HepG2 (cell line): ENCODE data around the gene LAPTM4A. TPM values are rescaled to one million over a fixed set of nuclear protein-coding genes. Genes with fewer than 3 reads are reported as not detected.

Experiments
- CEBPG ChIP-seq: IDR thresholded peaks from 2 replicates; pipeline ENCODE4 v1.6.1; 2016
- CHD4 ChIP-seq: fragments of 200-600 bp; sonication (generic); IDR thresholded peaks from 2 replicates; pipeline ENCODE4 v1.7.0; 2017; ENCODE audit warnings: mild to moderate bottlenecking, low read length, borderline replicate concordance
- MED1 ChIP-seq: sonication (generic); formaldehyde crosslinking; IDR thresholded peaks from 2 replicates; pipeline ENCODE4 v1.4.0; 2020; ENCODE audit warnings: missing genetic modification reagents
- THAP11 ChIP-seq: IDR thresholded peaks from 2 replicates; pipeline ENCODE4 v1.6.1; 2016; ENCODE audit warnings: missing biosample characterization, missing genetic modification reagents
- ZBTB1 ChIP-seq: sonication (generic); formaldehyde crosslinking; IDR thresholded peaks from 2 replicates; pipeline ENCODE4 v1.4.0; 2020; ENCODE audit warnings: missing genetic modification reagents, borderline replicate concordance
- ZNF101 ChIP-seq: sonication (generic); formaldehyde crosslinking; IDR thresholded peaks from 2 replicates; pipeline ENCODE4 v1.4.0; 2020; ENCODE audit warnings: mild to moderate bottlenecking, low read depth, missing genetic modification reagents, borderline replicate concordance
- ZNF510 ChIP-seq: sonication (generic); formaldehyde crosslinking; IDR thresholded peaks from 2 replicates; pipeline ENCODE4 v1.4.0; 2020; ENCODE audit warnings: low read depth, mild to moderate bottlenecking, missing genetic modification reagents
- polyA plus RNA-seq, 8 experiments: library from polyadenylated mRNA; depleted of rRNA in 3 of 8; stranded (reverse) in 7 of 8; unstranded in 1 of 8; fragments of >200 nt; fragmentation: Illumina TruSeq in 4 of 8; extraction: Trizol in 4 of 8; gene quantifications; 2 replicates each; pipeline versions ENCODE4 v1.2.1 to v1.2.3, GENCODE V29; 2011 to 2016; ENCODE audit warnings: low read depth in 4 of 8, missing spikeins in 1 of 8, mixed read lengths in 1 of 8; ENCODE audit not compliant: insufficient read depth in 1 of 8
- total RNA-seq, 5 experiments: library from RNA; depleted of rRNA; stranded (reverse); fragments of >200 nt; fragmentation: Illumina TruSeq; extraction: Trizol; gene quantifications; 2 replicates each; pipeline ENCODE4 v1.2.3, GENCODE V29; 2016; ENCODE audit warnings: low read depth in 1 of 5
- TF ChIP-seq, protein P1 (sequence below): sonication (generic); formaldehyde crosslinking; conservative IDR thresholded peaks from 2 replicates; pipeline ENCODE4 v1.4.0; 2020; ENCODE audit warnings: missing genetic modification reagents
- TF ChIP-seq, protein P2 (sequence below): IDR thresholded peaks from 2 replicates; pipeline ENCODE4 v1.6.1; 2016; ENCODE audit warnings: low read depth, missing genetic modification reagents, missing compliant biosample characterization
- TF ChIP-seq, protein P3 (sequence below), 2 experiments: sonication (generic) in 1 of 2; formaldehyde crosslinking in 1 of 2; IDR thresholded peaks; 2 replicates each; pipeline versions ENCODE4 v1.4.0 to v1.6.1; 2016 to 2020; ENCODE audit warnings: borderline replicate concordance in 1 of 2, low read depth in 1 of 2, mild to moderate bottlenecking in 1 of 2, missing genetic modification reagents in 1 of 2
- TF ChIP-seq, protein P4 (sequence below): fragments of 450-650 bp; IDR thresholded peaks from 2 replicates; pipeline ENCODE4 v1.6.1; 2016
- TF ChIP-seq, protein P5 (sequence below): IDR thresholded peaks from 2 replicates; pipeline ENCODE4 v1.6.1; 2016; ENCODE audit warnings: low read depth, control low read depth

LAPTM4A gene
- total and polyA plus RNA-seq, 2 of the 13 experiments (the other 11 are each of a cell fraction or from before 2014, with no cell fraction given), result 116 to 558 TPM

DNA sequence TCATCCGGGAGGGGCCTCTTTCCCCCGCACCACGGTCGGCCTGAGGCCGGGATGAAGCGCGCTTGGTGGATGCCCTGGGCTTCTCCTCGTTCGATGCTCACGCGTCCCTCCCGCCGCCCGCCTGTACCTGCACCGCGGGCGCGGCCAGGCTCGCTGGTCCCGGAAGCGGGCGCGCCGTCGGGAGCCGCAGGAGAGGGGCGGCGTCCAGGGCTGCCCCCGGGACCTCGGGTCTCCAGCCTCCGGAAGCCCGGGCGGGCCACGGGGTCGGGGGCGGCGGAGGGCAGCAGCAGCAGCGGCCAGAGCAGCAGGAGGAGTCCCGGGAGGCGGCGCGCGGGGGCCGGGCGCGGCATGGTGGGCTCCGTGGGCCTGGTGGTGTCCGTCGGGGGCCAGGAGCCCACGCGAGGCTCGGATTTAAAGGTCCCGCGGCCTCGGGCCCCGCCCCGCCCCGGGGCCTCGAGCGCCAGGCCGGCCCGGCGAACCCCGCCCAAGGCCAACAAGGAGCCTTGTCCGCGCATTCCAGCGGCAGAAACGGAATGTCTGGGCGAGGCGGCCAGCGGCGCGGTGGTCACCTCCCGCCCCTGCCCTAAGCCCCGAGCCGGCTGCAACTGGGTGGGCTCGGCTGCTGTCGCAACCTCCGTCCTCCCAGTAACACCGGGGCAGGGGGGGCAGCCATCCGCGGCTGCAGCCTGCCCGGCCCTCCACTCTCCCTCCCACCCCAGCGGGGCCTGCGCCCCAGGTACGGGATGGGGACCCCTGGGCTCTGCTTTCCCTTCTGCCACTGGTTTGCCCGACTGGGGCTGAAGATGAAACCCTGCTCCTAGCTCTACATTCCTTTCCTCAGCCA is 38.9 kb downstream of the LAPTM4A start, which contains the start of gene MATN3 (continued):
- TF ChIP-seq MED1 (CRISPR knock-in tag), result no peak
- TF ChIP-seq ZNF510 (CRISPR knock-in tag), result no peak
- no peak for TF ChIP-seq ZNF101 (CRISPR knock-in tag)
- TF ChIP-seq ZBTB1 (CRISPR knock-in tag), result no peak
- TF ChIP-seq, protein P1, sequence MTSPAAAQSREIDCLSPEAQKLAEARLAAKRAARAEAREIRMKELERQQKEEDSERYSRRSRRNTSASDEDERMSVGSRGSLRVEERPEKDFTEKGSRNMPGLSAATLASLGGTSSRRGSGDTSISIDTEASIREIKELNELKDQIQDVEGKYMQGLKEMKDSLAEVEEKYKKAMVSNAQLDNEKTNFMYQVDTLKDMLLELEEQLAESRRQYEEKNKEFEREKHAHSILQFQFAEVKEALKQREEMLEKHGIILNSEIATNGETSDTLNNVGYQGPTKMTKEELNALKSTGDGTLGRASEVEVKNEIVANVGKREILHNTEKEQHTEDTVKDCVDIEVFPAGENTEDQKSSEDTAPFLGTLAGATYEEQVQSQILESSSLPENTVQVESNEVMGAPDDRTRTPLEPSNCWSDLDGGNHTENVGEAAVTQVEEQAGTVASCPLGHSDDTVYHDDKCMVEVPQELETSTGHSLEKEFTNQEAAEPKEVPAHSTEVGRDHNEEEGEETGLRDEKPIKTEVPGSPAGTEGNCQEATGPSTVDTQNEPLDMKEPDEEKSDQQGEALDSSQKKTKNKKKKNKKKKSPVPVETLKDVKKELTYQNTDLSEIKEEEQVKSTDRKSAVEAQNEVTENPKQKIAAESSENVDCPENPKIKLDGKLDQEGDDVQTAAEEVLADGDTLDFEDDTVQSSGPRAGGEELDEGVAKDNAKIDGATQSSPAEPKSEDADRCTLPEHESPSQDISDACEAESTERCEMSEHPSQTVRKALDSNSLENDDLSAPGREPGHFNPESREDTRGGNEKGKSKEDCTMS (CRISPR knock-in tag), result no peak
- TF ChIP-seq, protein P2, sequence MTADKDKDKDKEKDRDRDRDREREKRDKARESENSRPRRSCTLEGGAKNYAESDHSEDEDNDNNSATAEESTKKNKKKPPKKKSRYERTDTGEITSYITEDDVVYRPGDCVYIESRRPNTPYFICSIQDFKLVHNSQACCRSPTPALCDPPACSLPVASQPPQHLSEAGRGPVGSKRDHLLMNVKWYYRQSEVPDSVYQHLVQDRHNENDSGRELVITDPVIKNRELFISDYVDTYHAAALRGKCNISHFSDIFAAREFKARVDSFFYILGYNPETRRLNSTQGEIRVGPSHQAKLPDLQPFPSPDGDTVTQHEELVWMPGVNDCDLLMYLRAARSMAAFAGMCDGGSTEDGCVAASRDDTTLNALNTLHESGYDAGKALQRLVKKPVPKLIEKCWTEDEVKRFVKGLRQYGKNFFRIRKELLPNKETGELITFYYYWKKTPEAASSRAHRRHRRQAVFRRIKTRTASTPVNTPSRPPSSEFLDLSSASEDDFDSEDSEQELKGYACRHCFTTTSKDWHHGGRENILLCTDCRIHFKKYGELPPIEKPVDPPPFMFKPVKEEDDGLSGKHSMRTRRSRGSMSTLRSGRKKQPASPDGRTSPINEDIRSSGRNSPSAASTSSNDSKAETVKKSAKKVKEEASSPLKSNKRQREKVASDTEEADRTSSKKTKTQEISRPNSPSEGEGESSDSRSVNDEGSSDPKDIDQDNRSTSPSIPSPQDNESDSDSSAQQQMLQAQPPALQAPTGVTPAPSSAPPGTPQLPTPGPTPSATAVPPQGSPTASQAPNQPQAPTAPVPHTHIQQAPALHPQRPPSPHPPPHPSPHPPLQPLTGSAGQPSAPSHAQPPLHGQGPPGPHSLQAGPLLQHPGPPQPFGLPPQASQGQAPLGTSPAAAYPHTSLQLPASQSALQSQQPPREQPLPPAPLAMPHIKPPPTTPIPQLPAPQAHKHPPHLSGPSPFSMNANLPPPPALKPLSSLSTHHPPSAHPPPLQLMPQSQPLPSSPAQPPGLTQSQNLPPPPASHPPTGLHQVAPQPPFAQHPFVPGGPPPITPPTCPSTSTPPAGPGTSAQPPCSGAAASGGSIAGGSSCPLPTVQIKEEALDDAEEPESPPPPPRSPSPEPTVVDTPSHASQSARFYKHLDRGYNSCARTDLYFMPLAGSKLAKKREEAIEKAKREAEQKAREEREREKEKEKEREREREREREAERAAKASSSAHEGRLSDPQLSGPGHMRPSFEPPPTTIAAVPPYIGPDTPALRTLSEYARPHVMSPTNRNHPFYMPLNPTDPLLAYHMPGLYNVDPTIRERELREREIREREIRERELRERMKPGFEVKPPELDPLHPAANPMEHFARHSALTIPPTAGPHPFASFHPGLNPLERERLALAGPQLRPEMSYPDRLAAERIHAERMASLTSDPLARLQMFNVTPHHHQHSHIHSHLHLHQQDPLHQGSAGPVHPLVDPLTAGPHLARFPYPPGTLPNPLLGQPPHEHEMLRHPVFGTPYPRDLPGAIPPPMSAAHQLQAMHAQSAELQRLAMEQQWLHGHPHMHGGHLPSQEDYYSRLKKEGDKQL (CRISPR knock-in tag), result no peak
- TF ChIP-seq THAP11 (CRISPR knock-in tag), result no peak; the same call in 1 of the 2 replicates
- TF ChIP-seq CHD4, result no peak
- TF ChIP-seq, protein P3, sequence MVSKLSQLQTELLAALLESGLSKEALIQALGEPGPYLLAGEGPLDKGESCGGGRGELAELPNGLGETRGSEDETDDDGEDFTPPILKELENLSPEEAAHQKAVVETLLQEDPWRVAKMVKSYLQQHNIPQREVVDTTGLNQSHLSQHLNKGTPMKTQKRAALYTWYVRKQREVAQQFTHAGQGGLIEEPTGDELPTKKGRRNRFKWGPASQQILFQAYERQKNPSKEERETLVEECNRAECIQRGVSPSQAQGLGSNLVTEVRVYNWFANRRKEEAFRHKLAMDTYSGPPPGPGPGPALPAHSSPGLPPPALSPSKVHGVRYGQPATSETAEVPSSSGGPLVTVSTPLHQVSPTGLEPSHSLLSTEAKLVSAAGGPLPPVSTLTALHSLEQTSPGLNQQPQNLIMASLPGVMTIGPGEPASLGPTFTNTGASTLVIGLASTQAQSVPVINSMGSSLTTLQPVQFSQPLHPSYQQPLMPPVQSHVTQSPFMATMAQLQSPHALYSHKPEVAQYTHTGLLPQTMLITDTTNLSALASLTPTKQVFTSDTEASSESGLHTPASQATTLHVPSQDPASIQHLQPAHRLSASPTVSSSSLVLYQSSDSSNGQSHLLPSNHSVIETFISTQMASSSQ (IDR thresholded peaks at IDR 0.05; ENCODE audit: low read depth), result no peak
- TF ChIP-seq, protein P3 (CRISPR knock-in tag; IDR thresholded peaks at IDR 0.05; ENCODE audit: borderline replicate concordance), result peak; percentile 10; the same call in 1 of the 2 replicates
- TF ChIP-seq CEBPG (CRISPR knock-in tag), result peak; percentile 61
- TF ChIP-seq, protein P4, sequence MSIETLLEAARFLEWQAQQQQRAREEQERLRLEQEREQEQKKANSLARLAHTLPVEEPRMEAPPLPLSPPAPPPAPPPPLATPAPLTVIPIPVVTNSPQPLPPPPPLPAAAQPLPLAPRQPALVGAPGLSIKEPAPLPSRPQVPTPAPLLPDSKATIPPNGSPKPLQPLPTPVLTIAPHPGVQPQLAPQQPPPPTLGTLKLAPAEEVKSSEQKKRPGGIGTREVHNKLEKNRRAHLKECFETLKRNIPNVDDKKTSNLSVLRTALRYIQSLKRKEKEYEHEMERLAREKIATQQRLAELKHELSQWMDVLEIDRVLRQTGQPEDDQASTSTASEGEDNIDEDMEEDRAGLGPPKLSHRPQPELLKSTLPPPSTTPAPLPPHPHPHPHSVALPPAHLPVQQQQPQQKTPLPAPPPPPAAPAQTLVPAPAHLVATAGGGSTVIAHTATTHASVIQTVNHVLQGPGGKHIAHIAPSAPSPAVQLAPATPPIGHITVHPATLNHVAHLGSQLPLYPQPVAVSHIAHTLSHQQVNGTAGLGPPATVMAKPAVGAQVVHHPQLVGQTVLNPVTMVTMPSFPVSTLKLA, result no peak
- TF ChIP-seq, protein P5, sequence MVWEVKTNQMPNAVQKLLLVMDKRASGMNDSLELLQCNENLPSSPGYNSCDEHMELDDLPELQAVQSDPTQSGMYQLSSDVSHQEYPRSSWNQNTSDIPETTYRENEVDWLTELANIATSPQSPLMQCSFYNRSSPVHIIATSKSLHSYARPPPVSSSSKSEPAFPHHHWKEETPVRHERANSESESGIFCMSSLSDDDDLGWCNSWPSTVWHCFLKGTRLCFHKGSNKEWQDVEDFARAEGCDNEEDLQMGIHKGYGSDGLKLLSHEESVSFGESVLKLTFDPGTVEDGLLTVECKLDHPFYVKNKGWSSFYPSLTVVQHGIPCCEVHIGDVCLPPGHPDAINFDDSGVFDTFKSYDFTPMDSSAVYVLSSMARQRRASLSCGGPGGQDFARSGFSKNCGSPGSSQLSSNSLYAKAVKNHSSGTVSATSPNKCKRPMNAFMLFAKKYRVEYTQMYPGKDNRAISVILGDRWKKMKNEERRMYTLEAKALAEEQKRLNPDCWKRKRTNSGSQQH (CRISPR knock-in tag), result peak; percentile 38
